Endothelial cell of umbilical vein (primary cell): ENCODE measurements around the gene SPATA33. TPM values are rescaled to one million over a fixed set of nuclear protein-coding genes. Genes with fewer than 3 reads are reported as not detected.

Experiments
- BruUV-seq: library from RNA; stranded (reverse); fragments of 400-500 nt; replicated peaks from 2 replicates; lab custom pipeline; 2021; lab: Mats Ljungman, UMichigan
- CTCF ChIA-PET: fragments of 300-600, 350-600 bp; sonication (Branson Sonifier 250); formaldehyde crosslinking; loops from one replicate; lab custom pipeline; 2021; ENCODE audit warnings: antibody characterized with exemption, inconsistent platforms; lab: Charles Lee
- POLR2A ChIA-PET: fragments of 300-600, 350-600 bp; sonication (Branson Sonifier 250); formaldehyde crosslinking; loops from one replicate; lab custom pipeline; 2021; ENCODE audit warnings: antibody characterized with exemption, inconsistent platforms; lab: Charles Lee
- DNase-seq: peaks from one replicate; pipeline ENCODE4 v3.0.0-alpha.2; 2011; ENCODE audit warnings: low read depth, low spot score
- FAIRE-seq: peaks from 2 replicates; lab custom pipeline; 2011; peaks lifted over from hg19 to GRCh38; lab: Jason Lieb, UNC
- H2AFZ ChIP-seq: 2 replicates; pipeline ENCODE4 v1.6.0; 2012; ENCODE audit warnings: low read depth, low read length, control low read depth, inconsistent platforms
- H3K27ac ChIP-seq: 2 replicates; pipeline ENCODE4 v1.5.1; 2011; ENCODE audit warnings: low read depth, mild to moderate bottlenecking, control low read depth, low read length, moderate library complexity; ENCODE audit not compliant: insufficient read depth
- H3K27me3 ChIP-seq, 2 experiments: 2 replicates each; pipeline versions ENCODE4 v1.6.0 to v1.6.1; 2011; ENCODE audit warnings: low read length in 2 of 2, mixed read lengths in 1 of 2; ENCODE audit not compliant: control insufficient read depth in 2 of 2, insufficient read depth in 2 of 2
- H3K36me3 ChIP-seq, 2 experiments: 2 replicates in 1 of 2; 3 replicates in 1 of 2; pipeline ENCODE4 v1.5.1; 2011; ENCODE audit warnings: low read length in 2 of 2, mild to moderate bottlenecking in 1 of 2, moderate library complexity in 1 of 2; ENCODE audit not compliant: control insufficient read depth in 2 of 2, insufficient read depth in 2 of 2; ENCODE audit errors: extremely low read depth in 1 of 2
- H3K4me1 ChIP-seq: 3 replicates; pipeline ENCODE4 v1.5.1; 2011; ENCODE audit warnings: mild to moderate bottlenecking, low read length; ENCODE audit not compliant: control insufficient read depth, insufficient read depth; ENCODE audit errors: extremely low read depth
- H3K4me2 ChIP-seq: 2 replicates; pipeline ENCODE4 v1.6.1; 2011; ENCODE audit warnings: low read length, control low read depth, mixed read lengths; ENCODE audit not compliant: insufficient read depth
- H3K4me3 ChIP-seq, 3 experiments: fragments of 200-600 bp in 1 of 3; sonication (generic), shearing (Covaris generic) in 1 of 3; replicated peaks in 1 of 3; 2 replicates each; pipeline ENCODE4 v1.5.1; 2011 to 2016; ENCODE audit warnings: control low read depth in 3 of 3, low read length in 3 of 3, mild to moderate bottlenecking in 2 of 3, inconsistent platforms in 1 of 3, low read depth in 1 of 3, moderate library complexity in 1 of 3; ENCODE audit not compliant: insufficient read depth in 1 of 3
- H3K79me2 ChIP-seq: 2 replicates; pipeline ENCODE4 v1.6.0; 2012; ENCODE audit warnings: low read length, inconsistent platforms; ENCODE audit not compliant: control insufficient read depth, insufficient read depth
- H3K9ac ChIP-seq: replicated peaks from 2 replicates; pipeline ENCODE3; 2011; ENCODE audit warnings: low read length, control low read depth; ENCODE audit not compliant: insufficient read depth; ENCODE audit errors: extremely low read depth
- H3K9me1 ChIP-seq: replicated peaks from 3 replicates; pipeline ENCODE4 v1.6.0; 2011; ENCODE audit warnings: mild to moderate bottlenecking, low read length; ENCODE audit not compliant: control insufficient read depth, insufficient read depth; ENCODE audit errors: extremely low read depth
- H3K9me3 ChIP-seq: replicated peaks from 2 replicates; pipeline ENCODE4 v1.5.1; 2012; ENCODE audit warnings: low read length, inconsistent platforms; ENCODE audit not compliant: control insufficient read depth, insufficient read depth
- H4K20me1 ChIP-seq: replicated peaks from 2 replicates; pipeline ENCODE3; 2011; ENCODE audit warnings: mild to moderate bottlenecking, low read length; ENCODE audit not compliant: control insufficient read depth, insufficient read depth; ENCODE audit errors: extremely low read depth
- FOS ChIP-seq: IDR thresholded peaks from 2 replicates; pipeline ENCODE4 v1.6.1; 2011; ENCODE audit warnings: mild to moderate bottlenecking, low read length, moderate library complexity, borderline replicate concordance; ENCODE audit not compliant: insufficient read depth
- MYC ChIP-seq: IDR thresholded peaks from one replicate; pipeline ENCODE4 v1.6.1; 2011; ENCODE audit warnings: mild to moderate bottlenecking, low read depth, low read length
- POLR2A ChIP-seq: IDR thresholded peaks from 2 replicates; pipeline ENCODE4 v1.6.1; 2012; ENCODE audit warnings: low read depth, mild to moderate bottlenecking, control low read depth, low read length
- POLR2AphosphoS5 ChIP-seq: IDR thresholded peaks from 2 replicates; pipeline ENCODE4 v1.6.1; 2012; ENCODE audit warnings: low read depth, mild to moderate bottlenecking, control low read depth, low read length, moderate library complexity; ENCODE audit not compliant: insufficient read depth
- dilution Hi-C: fragments of 300-500 bp; cut with MboI; formaldehyde crosslinking; loops from one replicate; pipeline ENCODE4 v1.15.0; 2019; ENCODE audit warnings: low sequenced_read_pairs; ENCODE audit not compliant: extremely low pct_ligation_motif_present
- intact Hi-C: fragments of 100-400 bp; cut with micrococcal nuclease; formaldehyde crosslinking; loops from one replicate; pipeline ENCODE4 v1.10.0; 2022
- polyA plus RNA-seq, 4 experiments: library from polyadenylated mRNA; depleted of rRNA in 3 of 4; stranded (reverse) in 3 of 4; unstranded in 1 of 4; fragments of >200 nt; gene quantifications; 2 replicates each; pipeline versions ENCODE4 v1.2.1 to v1.2.3, GENCODE V29; 2011 to 2012; ENCODE audit warnings: missing spikeins in 1 of 4
- total RNA-seq: library from RNA; stranded (reverse); gene quantifications from 2 replicates; pipeline ENCODE4 v1.2.3, GENCODE V29; 2021
- TF ChIP-seq, protein P1 (sequence below), 2 donors: IDR thresholded peaks; 1 replicate in 1 of 2; 2 replicates in 1 of 2; pipeline ENCODE4 v1.5.1; 2011; ENCODE audit warnings: low read length in 2 of 2, mild to moderate bottlenecking in 2 of 2, moderate library complexity in 2 of 2, control low read depth in 1 of 2, inconsistent platforms in 1 of 2, low read depth in 1 of 2; ENCODE audit not compliant: insufficient read depth in 1 of 2; ENCODE audit errors: extremely low read depth in 1 of 2

SPATA33 gene
- total and polyA plus RNA-seq, 2 donors (not counting 3 experiments of a cell fraction or from before 2014, with no cell fraction given) = 3.5 to 11.4 TPM

GRCh38 chr16:89701425-89702406 lies 44.1 kb downstream of the SPATA33 start, which contains the start of gene SPATA2L:
Gene SPATA2L (minus strand): TSS chr16:89701705. CDS start chr16:89701232, 473 bp downstream.
- FAIRE-seq (peak; percentile 72), DNase-seq (peak; percentile 71)
- intact Hi-C loops (loop anchor here (2.0 to 5.0 kb wide), 2 partner anchors 159 to 221 kb away; partner anchors contain the start of gene TUBB3), dilution Hi-C loops (no loop called here)
- peak within 1 kb of the TSS; percentile 49 for H3K4me2 ChIP-seq
- peak within 1 kb of the TSS; percentile 27 to 62 (median 45) for H3K4me3 ChIP-seq
- no peaks in the 10 kb centered on the region for H3K79me2 ChIP-seq
- H3K4me1 ChIP-seq = peaks cover 9% of the 10 kb centered on the region
- H4K20me1 ChIP-seq = no peaks in the 10 kb centered on the region
- H3K36me3 ChIP-seq = no peaks in the 10 kb centered on the region
- CTCF ChIA-PET = interaction anchor here (1.6 to 6.4 kb wide), 8 partner anchors 8 to 208 kb away, joined by 7 to 119 read pairs (median 24); no protein-coding TSS in a partner anchor
- no peaks in the 10 kb centered on the region for H3K27me3 ChIP-seq
- peak within 1 kb of the TSS; percentile 65 for H3K9ac ChIP-seq
- no TSS peak for BruUV-seq
- TF ChIP-seq POLR2A (peak; percentile 63), FOS (no peak), MYC (no peak), POLR2AphosphoS5 (peak; percentile 66)
- TF ChIP-seq, protein P1, sequence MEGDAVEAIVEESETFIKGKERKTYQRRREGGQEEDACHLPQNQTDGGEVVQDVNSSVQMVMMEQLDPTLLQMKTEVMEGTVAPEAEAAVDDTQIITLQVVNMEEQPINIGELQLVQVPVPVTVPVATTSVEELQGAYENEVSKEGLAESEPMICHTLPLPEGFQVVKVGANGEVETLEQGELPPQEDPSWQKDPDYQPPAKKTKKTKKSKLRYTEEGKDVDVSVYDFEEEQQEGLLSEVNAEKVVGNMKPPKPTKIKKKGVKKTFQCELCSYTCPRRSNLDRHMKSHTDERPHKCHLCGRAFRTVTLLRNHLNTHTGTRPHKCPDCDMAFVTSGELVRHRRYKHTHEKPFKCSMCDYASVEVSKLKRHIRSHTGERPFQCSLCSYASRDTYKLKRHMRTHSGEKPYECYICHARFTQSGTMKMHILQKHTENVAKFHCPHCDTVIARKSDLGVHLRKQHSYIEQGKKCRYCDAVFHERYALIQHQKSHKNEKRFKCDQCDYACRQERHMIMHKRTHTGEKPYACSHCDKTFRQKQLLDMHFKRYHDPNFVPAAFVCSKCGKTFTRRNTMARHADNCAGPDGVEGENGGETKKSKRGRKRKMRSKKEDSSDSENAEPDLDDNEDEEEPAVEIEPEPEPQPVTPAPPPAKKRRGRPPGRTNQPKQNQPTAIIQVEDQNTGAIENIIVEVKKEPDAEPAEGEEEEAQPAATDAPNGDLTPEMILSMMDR (IDR thresholded peaks at IDR 0.05; ENCODE audit: extremely low read depth in 1 of 2, insufficient read depth in 1 of 2, low read depth in 1 of 2, low read length in 2 of 2) = peak in 1 of 2 donors; percentile 4
- H2AFZ ChIP-seq = peak within 1 kb of the TSS; percentile 73
- H3K27ac ChIP-seq = peak within 1 kb of the TSS; percentile 26
- POLR2A ChIA-PET = no interaction called here
- no peaks in the 10 kb centered on the region for H3K9me1 ChIP-seq
- H3K9me3 ChIP-seq = no peaks in the 10 kb centered on the region
